Mucosa of gallbladder (tissue), 1 donor: ENCODE data around the gene TREH. TPM values are rescaled to one million over a fixed set of nuclear protein-coding genes. Genes with fewer than 3 reads are reported as not detected.

Source experiments
- DNase-seq: peaks from one replicate; pipeline ENCODE4 v3.0.0-alpha.2; 2020; ENCODE audit warnings: low spot score
- total RNA-seq: library from RNA; stranded (reverse); gene quantifications from one replicate; pipeline ENCODE4 v1.2.1, GENCODE V29; 2021
- donor health status: DM: no; HTN: no; CAD: no.

TREH gene
- total RNA-seq, 1 donor from 2014 or later = 23.0 TPM

- DNase-seq = no peak
These were observed 31.2 kb downstream of the TREH start for GRCh38 chr11:118648291-118648690.

GRCh38 chr11:118646393-118646792, 33.1 kb downstream of the TREH start:
- no peak for DNase-seq

- DNase-seq = no peak
These were observed 34.3 kb downstream of the TREH start for GRCh38 chr11:118645066-118645715.

DNA sequence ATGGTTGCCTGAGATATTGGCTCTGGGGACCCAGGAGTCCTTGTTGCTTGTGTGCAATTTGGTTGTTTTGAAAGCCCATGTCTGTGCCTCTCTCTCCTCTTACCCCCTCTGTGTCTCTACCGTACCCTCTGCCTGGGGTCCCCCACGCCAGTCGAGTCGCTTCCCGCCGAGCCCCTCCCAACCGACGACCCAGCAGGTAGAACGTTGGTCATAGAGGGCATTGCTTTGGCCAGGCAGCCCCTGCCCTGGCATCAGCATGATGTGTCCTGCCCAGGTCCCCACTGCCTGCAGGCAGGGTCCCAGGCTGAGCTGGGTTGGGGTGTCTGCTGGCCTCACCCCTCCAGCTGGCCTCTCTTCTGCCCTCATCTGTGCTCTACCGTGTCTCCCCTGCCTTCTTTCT, 35.0 kb downstream of the TREH start:
- DNase-seq = no peak

GRCh38 chr11:118643995-118644345, 35.5 kb downstream of the TREH start:
- no peak for DNase-seq

DNA sequence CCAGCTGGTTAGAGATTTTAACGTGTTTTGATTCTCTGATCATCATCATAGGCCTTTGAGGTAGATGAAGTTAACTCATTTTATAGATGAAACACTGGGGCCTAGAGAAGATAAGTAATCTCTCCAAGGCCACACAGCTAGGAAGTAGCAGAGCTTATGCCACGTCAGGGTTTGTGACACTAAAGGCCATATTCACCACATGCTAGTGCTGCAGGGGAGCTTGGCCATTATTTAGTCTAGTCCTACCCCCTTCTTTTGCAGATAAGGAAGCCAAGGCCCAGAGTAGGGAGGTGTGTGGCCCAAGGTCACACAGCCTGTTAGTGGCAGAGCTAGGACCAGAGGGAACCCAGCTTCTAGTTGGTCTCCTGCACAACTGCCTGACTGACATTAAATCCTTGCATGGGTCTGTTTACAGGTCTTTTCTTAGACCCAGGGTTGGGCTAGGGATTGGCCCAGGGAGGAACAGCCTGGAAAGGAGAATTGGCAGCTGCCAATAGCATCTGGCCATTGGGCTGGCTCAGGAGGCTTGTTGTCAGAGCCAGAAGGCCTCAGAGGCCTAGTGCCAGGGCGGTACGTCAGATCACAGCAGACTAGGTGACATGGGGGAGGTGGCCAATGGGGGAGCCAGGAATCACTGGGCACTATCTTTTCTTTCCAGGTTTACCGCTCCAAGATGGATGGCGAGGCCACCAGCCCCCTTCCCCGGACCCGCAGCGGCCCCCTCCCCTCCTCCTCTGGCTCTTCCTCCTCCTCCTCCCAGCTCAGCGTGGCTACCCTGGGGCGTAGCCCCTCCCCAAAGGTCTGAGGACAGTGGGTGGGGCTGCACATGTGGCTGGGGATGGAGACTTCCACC, 36.1 kb downstream of the TREH start:
- DNase-seq = no peak

- DNase-seq = peak; percentile 57
These were observed 37.9 kb downstream of the TREH start for GRCh38 chr11:118641397-118642019.

DNA sequence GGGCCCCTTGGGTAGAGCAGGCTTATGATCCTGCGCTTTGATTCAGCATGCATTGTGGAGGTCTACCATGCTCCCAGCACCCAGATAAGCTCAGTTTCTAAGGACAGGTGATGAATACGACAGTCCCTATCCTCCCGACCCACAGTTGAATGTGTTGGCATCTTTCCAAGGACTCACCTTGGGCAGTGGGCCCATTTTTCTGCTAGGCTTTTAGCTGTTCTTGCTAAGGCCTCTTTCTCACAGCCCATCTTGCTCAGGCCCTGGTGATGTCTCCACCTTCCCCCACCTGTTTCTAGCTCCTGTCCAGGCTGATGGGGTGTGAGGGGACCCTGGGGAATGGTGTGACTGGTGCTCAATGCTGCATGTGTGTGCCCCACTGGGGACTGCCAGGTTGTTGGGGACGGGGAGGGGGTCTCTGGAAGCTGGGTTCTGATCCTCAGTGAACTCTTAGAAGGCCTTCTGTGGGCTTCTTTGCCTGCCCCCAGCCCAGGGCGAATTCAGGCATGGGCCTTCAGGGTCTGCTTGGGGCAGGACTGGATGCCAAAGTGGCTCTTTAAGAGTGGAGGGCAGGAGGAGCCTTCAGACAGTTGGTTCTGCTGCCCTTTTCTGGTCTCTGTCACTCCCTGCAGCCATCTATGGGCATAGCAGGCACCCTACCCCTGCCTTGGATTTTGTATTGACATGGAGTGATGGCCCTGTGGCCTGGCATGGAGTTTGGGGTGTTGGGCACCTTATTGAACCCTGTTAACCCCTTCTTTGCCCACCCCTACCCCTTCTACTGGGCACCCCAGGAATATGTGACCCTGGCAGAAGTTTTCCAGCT, 38.9 kb downstream of the TREH start:
- DNase-seq = no peak

- no peak for DNase-seq
These were observed 39.6 kb downstream of the TREH start for GRCh38 chr11:118639899-118640298.

DNA sequence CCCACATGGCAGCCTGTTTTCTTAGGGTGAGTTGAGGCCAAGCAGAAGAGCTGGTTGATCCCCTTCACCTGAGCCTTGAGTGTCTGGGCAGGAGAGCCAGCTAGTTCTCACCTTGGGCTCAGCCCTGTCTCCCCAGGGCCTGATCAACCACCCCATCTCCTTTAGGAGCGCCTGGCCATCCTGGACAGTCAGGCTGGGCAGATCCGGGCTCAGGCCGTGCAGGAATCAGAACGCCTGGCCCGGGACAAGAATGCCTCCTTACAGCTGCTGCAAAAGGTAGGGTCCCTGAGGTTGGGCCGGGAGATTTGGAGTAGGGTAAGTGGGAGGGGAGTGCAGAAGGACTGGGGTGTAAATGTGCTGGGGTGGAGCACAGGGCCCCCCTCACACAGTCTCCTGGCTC, 40.7 kb downstream of the TREH start:
- DNase-seq = no peak

DNA sequence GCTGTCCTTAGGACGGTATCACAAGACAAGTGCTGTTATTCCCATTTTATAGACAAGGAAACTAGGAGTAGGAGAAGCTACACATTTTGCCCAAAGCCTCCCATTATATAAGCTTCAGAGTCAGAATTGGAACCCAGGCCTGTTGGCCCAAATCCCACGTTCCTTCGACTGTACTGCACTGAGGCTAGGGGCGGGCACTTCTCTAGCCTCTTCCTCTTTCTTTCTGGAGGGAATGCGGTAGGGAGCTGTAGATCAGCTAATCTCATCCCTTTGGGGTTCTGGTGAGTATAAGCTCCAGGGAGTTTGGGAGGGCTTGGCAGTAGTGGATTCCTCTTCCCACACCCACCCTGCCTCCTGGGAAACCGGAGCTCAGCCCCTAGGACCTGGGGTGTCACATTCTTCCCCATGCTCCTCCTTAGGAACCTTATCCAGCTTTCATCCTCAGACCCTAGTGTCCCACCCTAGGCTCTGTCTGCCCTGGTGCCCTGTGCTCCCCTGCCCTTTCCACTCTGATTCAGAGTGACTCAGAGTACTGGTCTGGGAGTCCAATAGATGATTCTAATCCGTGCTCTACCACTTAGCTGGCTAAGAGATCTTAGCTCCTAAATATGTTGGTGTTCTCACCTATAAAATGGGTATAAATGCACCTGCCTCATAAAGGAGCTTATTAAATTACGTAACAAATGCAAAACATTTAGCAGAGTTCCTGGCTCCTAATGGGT, 42.7 kb downstream of the TREH start:
- DNase-seq = no peak

GRCh38 chr11:118635642-118636041, 43.8 kb downstream of the TREH start:
- no peak for DNase-seq

DNA sequence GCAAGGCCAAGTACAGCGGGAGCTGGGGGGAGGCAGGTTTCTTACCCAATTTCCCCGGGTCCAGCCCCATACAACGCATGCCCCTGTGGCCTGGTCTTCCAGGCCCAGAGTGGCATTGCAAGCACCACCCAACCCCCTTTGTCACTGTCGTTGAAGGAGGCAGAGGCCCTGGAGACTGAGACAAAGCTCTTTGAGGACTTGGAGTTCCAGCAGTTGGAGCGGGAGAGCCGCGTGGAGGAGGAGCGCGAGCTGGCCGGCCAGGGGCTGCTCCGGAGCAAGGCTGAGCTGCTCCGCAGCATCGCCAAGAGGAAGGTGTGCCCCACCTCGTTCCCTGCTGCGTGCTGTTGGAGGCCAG, 44.2 kb downstream of the TREH start:
- DNase-seq = no peak

- DNase-seq = peak; percentile 79
These were observed 44.8 kb downstream of the TREH start for GRCh38 chr11:118634431-118635236.

DNA sequence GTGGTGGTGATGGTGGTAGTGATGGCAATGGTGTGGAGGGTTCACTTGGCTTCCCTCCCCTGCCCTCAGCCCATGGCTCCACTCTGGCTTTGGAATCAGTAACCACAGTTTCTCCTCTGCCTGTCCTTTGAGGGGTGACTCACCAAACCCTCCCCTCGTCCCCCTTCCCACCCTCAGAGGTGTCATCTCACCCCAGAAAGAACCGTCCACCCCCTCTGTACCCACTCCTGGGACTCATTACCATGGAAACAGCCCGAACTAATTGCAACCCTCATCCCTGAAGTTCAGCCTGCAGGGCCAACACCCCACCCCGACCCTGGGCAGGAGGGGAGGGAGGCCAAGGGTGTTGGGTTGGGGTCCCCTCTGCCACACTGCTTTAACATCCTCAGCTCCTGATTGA, 45.5 kb downstream of the TREH start:
- no peak for DNase-seq

DNA sequence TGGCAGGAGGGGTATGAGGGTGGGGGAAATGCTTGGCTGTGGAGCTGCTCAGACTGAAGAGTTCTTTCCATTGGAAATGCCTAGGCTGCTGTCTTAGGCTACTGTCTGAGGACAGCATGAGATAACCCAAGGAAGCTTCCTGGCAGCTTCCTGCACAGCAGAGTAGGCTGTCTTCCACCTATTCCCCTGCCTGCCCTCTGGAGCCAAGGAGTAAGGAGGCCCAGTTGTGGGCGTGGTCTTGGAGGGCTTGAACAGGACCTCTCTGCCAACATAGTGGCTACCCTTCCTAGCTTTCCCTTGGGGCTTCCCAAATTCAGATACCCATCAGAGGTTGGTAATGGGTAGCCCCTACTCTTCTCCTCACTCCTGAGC, 46.1 kb downstream of the TREH start:
- DNase-seq = no peak

DNA sequence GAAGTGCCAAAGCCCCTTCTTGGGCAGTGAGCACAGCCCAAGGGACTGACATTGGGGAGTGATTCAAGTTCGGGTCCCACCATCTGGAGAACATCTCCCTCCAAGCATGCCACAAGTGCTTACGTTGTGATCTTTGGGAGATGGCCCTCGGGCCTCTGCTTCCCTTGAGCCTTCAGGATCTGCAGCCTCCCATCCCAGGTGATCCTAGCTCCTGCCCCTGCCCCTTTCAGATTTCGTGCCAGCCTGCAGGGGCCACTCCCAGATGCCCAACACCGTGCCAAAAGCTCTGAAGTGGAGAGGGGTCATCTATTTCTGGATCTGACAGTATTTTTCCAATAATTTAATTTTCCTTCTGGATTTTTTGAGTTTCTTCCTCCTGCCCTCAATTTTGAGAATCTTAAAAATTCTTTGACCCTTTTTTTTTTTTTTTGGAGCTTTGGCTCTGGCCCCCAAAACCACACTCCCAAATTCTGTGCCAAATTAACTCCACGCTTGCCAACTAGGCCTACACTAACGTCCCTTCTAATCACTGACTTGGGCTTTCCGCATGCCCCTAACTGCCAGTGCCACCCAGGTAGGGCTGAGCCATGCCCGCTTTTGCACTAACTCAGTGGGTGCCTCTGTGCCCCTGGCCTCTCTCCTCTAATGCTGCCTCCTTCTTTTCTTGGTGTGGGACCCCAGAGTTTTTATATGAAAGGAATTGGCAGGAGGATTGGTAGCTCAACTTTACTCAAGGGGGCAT, 46.7 kb downstream of the TREH start:
- no peak for DNase-seq

DNA sequence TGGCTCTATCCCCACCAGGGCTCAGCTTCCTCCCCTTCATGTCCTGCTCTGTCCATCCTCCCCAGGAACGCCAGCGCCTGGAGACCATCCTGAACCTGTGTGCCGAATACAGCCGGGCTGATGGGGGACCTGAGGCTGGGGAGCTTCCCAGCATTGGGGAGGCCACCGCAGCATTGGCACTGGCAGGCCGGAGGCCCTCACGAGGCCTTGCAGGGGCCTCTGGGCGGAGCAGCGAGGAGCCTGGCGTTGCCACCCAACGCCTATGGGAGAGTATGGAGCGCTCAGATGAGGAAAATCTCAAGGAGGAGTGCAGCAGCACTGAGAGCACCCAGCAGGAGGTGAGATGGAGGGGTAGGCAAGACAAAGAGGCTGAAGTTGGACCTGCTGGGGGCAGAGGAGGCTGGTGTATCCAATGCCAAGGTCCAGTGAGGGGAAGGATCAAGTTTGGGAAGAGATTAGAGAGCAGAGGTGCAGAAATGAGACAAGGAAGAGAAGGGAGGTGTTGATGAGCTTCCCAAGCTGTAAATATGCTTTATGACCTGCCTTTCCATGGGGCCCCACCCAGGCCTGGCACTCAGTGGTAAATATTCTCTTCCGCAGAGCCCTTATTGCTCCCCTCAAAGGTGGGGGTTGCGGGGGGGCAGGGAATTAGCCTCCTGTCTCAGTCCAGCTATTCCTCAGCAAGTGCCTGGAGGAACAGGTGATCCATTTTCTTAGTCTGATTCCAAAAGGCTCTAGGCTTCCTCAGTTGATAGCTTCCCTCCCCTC, 48.1 kb downstream of the TREH start:
- no peak for DNase-seq
